GM18873 (cell line): ENCODE data around the gene RGS3.
"Not testable (repeated sequence)": the region's sequence is repeated elsewhere in the genome, so short reads cannot be mapped to it uniquely, and the experiment has no call there.

Experiments
- ATAC-seq: cut with Tn5 transposase; IDR thresholded peaks from one replicate; pipeline ENCODE4 v1.9.1; 2021; ENCODE audit warnings: mild to moderate bottlenecking, moderate library complexity, moderate number of reproducible peaks; ENCODE audit not compliant: unreplicated experiment, low FRiP score

Gene RGS3

DNA sequence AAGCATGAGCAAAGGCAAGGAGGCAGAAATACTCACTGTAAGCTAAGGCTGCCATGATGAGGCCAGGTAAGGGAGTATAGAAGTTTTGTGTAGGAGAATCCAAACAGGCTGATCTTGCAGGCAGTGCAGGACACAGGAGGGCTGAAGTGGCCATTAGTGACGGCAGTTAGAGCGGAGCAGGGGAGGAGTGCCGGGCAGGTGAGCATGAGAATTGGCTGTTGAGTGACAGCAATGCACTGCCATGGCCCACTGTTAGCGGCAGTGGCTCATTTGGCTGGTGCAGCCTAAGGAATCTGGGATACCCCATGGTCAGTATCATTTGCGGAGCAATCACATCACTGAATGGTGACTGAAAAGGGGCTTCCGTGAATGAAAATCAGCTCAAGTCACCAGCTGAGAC lies 22.8 kb downstream of the RGS3 start:
- ATAC-seq, result no peak

DNA sequence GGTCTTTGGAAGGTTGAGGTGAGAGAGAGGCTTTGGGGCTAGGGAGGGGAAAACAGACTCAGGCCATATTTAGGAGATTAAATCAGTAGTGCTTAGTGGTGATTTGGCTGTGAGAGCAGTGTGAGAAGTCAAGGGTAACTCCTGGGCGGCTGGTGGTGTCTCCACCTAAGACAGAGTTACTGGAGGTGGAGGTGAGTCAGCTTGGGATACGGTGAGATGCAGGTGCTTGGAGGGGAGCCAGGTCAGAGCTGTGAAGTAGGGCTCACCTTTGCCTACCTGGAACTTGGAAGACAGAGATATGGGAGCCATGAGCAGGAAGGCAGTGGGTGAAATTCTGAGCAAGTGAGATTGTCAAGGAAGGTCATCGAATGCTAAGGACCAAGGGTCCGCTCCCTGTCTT lies 24.5 kb downstream of the RGS3 start:
- ATAC-seq, result no peak

DNA sequence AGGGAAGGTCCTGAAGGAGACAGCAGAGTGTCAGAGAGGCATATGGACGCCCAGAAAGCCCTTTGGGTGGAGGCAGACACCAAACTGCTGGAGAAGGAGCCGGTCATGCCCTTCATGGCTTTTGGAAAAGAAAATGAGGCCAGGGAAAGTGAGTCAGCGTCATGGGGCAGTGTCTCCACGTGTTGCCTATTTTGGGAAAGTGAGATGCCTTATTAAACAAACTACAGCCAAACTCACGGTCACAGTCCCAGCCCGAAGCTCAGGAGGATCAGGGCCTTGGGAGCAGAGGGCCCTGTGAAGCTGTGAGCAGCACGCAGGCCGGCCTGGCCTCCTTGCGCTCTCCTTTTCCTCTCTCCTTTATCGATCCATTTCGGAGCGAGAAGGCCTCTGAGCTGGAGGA lies 25.0 kb downstream of the RGS3 start:
- no peak for ATAC-seq

DNA sequence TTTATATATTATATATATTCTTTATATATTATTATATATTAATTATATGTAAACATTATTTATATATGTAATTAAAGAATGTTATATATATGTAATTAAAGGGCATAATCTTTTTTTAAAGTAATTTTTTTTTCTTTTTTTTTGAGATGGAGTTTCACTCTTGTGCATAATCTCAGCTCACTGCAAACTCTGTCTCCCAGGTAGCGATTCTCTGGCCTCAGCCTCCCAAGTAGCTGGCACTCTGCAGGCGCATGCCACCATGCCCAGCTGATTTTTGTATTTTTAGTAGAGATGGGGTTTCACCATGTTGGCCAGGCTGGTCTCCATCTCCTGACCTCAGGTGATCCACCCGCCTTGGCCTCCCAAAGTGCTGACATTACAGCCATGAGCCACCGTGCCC lies 27.6 kb downstream of the RGS3 start:
- not testable (repeated sequence) for ATAC-seq

DNA sequence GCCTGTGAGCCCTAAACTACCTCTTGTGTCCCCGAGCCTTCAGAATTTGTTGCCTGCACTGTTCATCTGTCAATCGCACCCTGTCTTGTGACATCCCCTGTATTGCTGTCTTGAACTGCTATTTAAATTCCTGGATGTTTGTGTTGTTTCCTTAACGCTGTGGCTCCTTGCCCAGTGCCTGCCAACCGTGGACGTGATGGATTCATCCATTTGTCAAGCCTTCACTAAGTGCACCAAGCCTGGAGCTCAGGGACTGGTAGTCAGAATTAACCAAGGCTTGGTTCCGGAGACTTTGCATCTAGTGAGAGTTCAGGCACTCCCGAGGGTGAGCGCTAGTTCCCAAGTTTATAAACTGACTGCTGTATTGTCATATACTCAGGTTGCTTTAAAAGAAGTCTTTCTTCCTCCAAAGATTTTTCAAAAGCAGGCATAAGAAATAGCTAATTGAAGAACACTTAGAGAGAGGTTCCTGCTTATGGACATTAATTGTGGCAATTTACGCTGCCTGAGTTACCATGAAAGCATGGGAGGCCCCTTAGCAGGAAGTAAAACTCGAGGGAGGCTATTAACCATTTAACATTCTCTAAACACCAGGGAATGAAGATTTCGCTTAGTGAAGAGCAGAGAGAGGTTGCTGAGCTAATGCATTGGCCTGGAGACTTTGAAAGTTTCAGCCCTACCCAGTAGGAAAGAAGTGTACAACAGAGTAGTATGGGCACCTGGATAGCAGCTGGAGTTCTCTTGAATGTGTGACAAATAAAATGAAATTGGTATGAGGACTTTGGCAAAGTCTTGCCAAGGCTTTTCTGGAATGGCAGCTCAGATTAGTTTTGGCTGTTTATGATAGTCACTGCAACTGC lies 29.0 kb downstream of the RGS3 start:
- ATAC-seq, result no peak

DNA sequence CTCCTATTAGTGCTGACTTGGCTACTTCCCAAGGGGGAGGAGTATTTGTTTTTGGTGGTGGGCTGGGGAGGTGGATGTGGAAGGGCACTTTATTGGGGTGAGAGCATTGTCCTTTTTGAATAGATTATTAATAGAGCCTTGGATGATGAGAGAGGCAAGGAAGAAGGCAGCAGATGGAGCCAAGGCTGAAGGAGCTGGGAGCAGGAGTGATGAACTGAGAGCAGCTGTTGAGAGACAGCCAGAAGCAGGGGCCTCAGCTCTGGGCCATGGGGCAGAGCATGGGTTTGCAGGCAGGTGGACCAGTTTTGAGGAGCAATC lies 29.6 kb downstream of the RGS3 start:
- ATAC-seq, result no peak

DNA sequence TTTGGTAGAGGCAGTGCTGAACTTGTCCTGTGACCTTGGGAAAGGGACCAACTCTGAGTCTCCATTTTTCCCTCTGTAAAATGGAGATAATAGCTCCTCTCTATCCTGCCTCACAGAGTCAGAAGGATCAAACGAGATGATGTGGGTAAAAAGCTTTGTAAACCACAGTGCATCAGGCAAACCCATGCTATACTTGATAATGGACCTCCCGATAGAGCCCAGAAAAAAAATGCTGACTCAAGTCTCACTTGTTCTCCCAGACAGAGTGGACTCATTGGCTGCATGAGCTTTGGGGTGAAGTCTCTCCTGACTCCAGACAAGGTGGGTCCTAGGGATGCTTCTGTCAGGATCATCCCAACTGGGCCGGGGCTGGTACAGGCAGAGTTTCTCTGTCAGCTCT lies 32.0 kb downstream of the RGS3 start:
- no peak for ATAC-seq

DNA sequence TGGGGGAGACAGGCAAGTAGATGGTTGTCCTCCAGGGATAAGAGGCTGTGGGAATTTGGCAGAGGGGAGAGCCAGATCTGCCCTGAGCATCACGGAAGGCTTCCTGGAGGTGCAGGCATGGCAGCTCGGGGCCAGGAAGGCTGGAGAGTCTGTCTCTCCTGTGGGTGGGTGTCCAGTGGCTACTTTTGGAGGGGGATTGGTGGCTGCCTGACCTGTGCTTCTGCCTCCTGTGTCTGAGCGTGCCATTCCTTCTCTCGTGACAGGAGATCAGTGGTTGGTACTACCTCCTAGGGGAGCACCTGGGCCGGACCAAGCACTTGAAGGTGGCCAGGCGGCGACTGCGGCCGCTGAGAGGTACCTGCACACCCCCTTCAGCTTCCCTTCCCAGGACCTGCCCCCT lies 33.5 kb downstream of the RGS3 start:
- ATAC-seq, result no peak

DNA sequence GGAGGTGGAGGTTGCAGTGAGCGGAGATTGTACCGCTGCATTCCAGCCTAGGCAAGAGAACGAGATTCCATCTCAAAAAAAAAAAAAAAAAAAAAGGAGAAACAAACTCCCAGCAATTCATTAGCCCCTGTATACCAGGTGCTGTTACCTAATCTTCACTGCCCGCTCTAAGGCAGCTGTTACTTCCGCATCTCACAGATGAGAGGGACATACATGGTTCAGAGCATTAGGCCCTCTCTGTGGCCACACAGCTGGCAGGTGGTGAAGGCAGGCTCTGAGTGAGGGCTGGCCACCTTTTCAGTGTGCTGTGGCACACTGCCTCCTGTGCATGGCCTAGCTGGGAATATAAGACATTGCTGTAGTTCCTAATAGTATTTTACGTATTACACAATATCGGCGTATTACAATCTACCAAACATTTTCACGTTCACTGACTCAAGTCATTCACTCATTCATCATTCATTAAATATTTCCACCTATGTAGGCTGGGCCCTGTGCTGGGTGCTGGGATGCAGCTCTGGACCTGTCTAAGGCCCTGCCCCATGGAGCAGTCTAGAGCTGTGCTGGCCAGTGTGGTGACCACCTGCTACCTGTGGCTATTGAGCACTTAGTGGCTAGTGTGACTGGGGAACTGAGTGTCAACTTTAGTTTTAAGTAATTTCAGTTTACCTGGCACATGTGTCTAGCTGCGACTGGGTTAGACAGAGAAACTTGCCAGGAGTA lies 35.8 kb downstream of the RGS3 start:
- no peak for ATAC-seq

DNA sequence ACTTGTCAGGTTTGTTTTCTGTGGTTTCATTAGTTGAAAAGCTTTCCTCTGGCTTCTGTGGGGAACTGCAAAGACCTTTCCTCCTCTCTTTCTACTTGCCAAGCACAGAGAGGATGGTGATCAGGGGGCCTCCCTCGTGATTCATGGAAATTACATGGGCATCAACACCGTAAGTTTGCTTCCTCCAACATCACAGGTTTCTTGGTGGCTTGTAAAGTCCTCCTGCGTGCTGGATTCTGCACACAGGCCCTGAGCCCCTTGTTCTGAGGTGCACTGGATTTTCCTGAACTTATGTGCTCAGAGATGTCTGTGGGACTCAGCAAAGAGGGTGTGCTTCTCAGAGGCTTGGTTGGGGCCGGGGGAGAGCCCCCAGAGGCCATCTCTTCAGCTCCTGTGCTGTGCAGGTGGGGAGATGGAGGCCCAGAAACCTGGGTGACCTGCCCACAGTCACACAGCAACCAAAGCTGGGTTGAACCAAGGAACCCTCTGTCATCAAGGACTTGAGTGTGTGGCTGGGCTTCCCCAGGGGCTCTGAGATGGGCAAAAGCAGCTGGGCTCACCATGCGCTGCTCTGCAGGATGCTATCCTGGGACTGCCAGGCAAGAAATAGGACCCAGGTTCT lies 36.5 kb downstream of the RGS3 start:
- ATAC-seq, result no peak

DNA sequence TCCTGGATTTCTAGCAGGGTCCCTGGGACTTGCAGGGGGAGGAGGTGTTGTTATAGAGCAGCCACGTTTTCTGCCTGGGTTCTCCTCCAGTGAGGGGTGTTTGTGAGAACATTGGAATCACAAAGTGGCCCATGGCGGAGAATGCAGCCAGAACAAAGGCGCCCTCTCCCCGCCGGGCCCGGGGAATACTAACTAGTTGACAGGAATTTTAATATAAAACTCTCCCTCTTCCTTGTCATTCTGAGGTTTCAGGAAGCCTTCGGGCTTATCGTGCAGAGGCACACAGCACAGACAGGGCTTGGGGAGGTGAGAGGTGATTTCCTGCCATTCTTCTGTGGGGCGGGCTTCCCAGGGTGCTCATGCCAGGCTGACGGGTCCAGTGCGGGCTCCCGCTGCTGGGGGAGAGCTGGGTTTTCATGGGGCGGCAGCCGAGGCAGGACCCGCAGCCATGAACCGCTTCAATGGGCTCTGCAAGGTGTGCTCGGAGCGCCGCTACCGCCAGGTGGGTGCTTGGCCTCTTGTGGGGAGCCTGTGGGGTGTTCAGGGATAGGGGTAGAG lies 37.7 kb downstream of the RGS3 start:
- no peak for ATAC-seq

DNA sequence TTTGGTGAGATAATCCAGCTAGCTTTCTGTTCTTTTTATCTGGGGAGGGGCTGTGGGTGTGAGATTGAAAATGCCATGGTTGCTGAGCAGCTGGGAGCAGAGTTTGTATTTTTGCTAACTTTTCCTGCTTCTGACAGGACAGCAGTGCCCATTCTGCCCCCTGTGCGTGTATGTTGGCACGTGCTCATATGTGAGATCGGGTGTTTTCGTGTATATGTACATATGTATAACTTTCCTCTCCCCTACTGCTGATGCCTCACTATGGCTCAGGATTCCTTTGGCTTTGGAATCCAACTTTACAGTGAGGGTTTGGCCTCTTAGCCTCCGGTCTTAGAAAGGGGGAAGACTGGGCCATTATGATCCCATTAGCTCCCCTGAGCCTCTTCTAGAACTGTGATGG lies 38.3 kb downstream of the RGS3 start:
- no peak for ATAC-seq

DNA sequence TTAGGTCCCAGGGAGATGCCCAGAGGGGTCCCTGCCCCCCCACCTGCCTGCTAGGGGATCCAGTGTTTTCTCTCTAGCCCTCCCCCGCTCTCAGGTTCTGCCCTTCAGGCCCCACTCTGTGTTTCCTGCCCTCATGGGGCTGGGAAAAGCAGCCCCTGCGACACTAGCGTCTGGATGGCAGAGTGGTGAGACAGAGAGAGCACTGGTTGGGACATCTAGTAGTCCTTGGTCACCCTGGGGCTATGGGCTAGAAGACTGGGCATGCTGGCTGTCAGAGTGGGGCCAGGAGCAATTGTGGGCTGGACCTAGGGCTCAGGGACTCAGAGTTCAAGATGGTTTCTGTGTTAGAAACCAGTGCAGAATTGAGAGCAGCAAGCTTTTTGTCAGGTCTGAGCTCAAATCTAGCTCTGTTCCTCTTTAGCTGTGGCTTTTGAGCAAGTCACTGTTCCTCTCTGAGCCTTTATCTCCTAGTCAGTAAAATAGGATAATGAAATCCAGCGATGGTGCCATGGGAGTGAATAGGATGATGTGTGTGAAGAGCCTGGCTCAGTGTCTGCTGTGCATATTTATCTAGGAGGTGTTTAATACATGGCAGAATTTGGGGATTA lies 39.0 kb downstream of the RGS3 start:
- no peak for ATAC-seq

DNA sequence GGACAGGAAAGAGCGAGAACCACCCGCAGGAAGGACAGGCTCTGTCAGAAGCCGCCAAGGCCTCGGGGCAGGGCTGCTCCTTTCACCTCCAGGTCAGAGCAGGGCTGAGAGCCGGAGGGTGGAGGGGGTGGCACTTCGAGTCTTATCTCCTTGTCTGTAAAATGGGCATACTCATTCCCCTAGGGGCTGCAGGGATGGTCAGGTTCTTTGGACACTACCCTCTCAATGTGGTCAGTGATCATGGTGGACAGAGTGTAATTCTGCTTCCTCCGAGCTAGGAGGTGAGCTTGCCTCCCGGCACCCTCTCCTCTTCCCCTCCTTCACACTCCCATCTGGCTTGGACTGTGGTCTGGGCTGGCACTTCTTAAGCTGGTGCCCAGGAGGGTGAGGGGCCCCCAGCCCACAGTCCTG lies 39.6 kb downstream of the RGS3 start:
- ATAC-seq, result no peak

DNA sequence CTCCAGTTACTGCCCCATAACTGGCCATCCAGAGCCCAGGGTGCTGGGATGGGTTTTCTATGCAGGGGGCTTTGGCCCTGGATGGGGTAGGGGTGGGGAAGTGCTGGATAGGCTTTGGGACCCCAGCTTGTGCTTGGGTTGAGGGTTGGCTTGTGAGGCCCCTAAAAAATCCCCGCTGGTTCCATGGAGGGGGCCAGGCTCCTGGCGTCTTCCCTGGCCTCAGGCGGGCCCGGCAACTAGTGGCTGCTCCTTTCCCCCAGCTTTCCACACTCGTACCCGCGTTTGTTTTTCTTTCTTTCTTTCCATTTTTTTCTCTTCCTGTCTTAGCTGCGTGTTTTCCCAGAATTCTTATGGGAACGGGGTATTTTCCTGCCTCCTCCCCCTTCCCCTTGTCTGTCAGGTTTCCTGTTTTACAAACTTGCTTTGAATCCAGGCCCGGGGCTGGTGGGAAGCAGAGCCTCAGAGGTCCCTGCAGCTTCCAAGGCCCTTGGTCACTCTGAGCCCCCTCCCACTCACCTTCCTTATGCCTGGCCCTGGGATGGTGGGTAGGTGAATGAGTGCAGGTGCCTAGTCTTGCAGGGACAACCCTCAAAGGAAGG lies 40.2 kb downstream of the RGS3 start:
- ATAC-seq, result no peak

DNA sequence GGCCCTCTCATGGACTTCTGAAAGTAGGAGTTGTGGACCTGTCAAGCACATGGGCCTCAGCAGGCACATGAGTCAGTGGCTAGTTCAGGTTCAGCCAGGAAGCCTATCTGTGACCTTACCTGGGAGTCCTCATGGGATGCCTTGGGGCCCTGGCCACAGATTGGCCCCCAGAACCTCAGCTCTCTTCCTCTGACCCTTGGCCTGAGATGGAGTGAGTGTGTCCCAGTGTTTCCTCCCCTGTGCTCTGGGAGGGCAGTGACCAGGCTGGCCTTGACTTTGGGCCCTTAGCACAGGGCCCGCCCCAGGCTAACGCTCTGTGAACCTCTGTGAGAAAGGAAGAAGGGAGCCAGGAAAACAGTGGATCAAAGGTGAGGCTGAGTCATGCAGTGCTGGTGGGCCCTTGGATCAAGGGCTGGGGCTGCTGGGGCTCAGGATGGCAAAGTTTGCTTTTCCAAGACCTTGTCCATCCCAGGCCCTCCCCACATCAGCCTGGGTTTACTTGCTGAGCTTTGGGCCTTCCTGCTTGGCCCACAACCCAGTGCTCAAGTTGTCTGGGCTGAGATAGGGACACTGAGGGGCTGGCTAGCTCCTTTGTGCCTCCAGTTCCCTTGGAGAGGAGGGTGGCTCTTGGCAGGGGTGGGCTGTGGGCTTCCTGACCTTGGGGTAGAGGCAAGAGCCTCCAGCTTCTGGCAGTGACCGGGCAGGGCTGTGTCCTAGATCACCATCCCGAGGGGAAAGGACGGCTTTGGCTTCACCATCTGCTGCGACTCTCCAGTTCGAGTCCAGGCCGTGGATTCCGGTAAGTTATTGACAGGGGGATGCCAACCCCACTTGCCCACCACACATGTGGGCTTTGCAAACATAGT lies 41.4 kb downstream of the RGS3 start:
- no peak for ATAC-seq

DNA sequence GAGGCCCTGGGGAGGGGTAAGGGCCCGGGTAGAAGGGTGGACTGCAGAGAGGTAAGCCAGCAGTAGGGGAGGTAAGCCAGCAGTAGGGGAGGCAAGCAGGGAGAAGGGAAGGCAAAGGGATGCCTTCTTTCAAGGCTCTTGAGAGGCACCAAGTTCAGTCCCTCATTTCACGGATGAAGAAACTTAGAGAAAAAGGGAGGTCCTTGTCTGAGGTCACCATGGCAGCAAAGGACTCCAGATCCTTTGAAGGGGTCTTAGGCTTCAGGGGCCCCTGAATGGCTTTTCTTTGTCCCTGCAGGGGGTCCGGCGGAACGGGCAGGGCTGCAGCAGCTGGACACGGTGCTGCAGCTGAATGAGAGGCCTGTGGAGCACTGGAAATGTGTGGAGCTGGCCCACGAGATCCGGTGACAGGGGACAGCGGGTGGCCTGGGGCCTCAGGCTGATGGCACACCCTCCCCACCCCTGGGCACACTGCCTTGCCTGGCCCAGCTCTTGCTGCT lies 42.6 kb downstream of the RGS3 start:
- no peak for ATAC-seq

DNA sequence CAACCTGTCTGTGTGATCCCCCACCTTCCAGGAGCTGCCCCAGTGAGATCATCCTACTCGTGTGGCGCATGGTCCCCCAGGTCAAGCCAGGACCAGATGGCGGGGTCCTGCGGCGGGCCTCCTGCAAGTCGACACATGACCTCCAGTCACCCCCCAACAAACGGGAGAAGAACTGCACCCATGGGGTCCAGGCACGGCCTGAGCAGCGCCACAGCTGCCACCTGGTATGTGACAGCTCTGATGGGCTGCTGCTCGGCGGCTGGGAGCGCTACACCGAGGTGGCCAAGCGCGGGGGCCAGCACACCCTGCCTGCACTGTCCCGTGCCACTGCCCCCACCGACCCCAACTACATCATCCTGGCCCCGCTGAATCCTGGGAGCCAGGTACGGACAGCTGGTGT lies 43.7 kb downstream of the RGS3 start:
- ATAC-seq, result no peak

DNA sequence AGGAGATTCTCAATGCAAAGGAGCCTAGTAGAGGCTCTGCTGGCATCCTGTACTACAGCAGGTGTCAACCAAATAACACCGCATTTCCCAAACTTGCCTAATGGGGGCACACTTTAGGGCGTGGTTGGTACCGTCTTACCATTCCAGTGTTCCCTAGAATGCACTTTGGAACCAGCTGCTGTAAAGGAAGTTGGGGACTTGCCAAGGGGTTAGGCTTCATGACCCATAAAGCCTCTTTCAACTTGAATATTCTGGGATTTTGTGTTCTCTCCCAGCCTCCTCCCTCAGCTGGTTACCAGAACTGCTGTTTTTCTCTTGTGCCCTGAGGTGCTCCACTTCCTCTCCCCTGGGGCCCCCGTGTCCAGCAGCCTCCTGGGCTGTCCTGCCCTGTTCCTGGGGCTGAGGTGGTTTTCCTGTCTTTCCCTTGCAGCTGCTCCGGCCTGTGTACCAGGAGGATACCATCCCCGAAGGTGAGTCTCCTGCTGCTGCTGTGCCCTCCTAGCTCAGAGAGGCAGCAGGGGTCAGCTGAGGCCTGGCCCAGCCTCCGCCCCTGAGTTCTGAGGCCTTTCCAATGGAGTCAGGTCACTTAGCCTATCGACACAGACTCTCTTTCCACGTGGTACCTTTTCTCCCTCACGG lies 44.7 kb downstream of the RGS3 start:
- ATAC-seq, result no peak
